HCT116 (cell line): ENCODE measurements around the gene C9orf152. TPM values are rescaled to one million over a fixed set of nuclear protein-coding genes. Genes with fewer than 3 reads are reported as not detected.

Experiments
- ATAC-seq: fragments of 200-7000 bp; cut with Tn5 transposase; 2 replicates; pipeline ENCODE4 v1.9.1; 2020; ENCODE audit warnings: mild to moderate bottlenecking, moderate library complexity
- BruUV-seq: library from RNA; stranded (reverse); fragments of 400-500 nt; replicated peaks from 2 replicates; lab custom pipeline; 2021; lab: Mats Ljungman, UMichigan
- CTCF ChIA-PET: fragments of 300-600 bp; sonication (Branson Sonifier 250); formaldehyde crosslinking; loops from one replicate; lab custom pipeline; 2021; ENCODE audit warnings: antibody characterized with exemption; lab: Charles Lee
- POLR2A ChIA-PET: fragments of 300-600, 350-600 bp; sonication (Branson Sonifier 250); formaldehyde crosslinking; loops from one replicate; lab custom pipeline; 2021; ENCODE audit warnings: antibody characterized with exemption; lab: Charles Lee
- RAD21 ChIA-PET, 2 experiments: fragments of 300-600 bp; sonication (Branson Sonifier 250); formaldehyde crosslinking; loops; one replicate each; lab custom pipeline; 2023; ENCODE audit warnings: low total read pairs in 2 of 2; ENCODE audit not compliant: uncharacterized antibody in 2 of 2, unreplicated experiment in 2 of 2, low non-redundant PET in 1 of 2; lab: Charles Lee
- DNase-seq: peaks from one replicate; pipeline ENCODE4 v3.0.0-alpha.2; 2010; ENCODE audit warnings: low read depth, low spot score
- H2AFZ ChIP-seq: fragments of 200-600 bp; shearing (Covaris generic), sonication (generic); 2 replicates; pipeline ENCODE4 v1.6.1; 2017; ENCODE audit warnings: low read depth, mixed run types, mixed read lengths, antibody characterized with exemption, low read length; ENCODE audit not compliant: poor library complexity, severe bottlenecking
- H3K27ac ChIP-seq: 2 replicates; pipeline ENCODE4 v1.5.1; 2012; ENCODE audit warnings: low read depth, low read length
- H3K27me3 ChIP-seq: fragments of 200-600 bp; sonication (generic); 2 replicates; pipeline ENCODE4 v1.6.1; 2016; ENCODE audit warnings: mixed run types, low read length, mixed read lengths; ENCODE audit not compliant: insufficient read depth
- H3K36me3 ChIP-seq, 2 experiments: fragments of 200-500 bp in 1 of 2; fragments of 200-600 bp in 1 of 2; sonication (Bioruptor generic) in 1 of 2; sonication (generic) in 1 of 2; 2 replicates each; pipeline versions ENCODE4 v1.5.1 to v1.6.1; 2014 to 2016; ENCODE audit warnings: low read length in 2 of 2, inconsistent platforms in 1 of 2, mixed read lengths in 1 of 2, mixed run types in 1 of 2; ENCODE audit not compliant: insufficient read depth in 2 of 2, control insufficient read depth in 1 of 2
- H3K4me1 ChIP-seq, 2 experiments: fragments of 200-600 bp in 1 of 2; sonication (generic) in 1 of 2; 2 replicates each; pipeline versions ENCODE4 v1.5.1 to v1.6.1; 2012 to 2017; ENCODE audit warnings: low read length in 2 of 2, inconsistent platforms in 1 of 2, mild to moderate bottlenecking in 1 of 2, mixed read lengths in 1 of 2, mixed run types in 1 of 2, moderate library complexity in 1 of 2; ENCODE audit not compliant: insufficient read depth in 2 of 2, control insufficient read depth in 1 of 2
- H3K4me2 ChIP-seq: fragments of 200-600 bp; sonication (generic); 2 replicates; pipeline ENCODE4 v1.6.1; 2017; ENCODE audit warnings: mixed run types, low read length, mixed read lengths
- H3K4me3 ChIP-seq, 2 experiments: fragments of 200-600 bp in 1 of 2; sonication (generic) in 1 of 2; replicated peaks in 1 of 2; 2 replicates each; pipeline ENCODE4 v1.5.1; 2011 to 2016; ENCODE audit warnings: low read length in 2 of 2, control low read depth in 1 of 2, low read depth in 1 of 2, mild to moderate bottlenecking in 1 of 2, mixed read lengths in 1 of 2, mixed run types in 1 of 2
- H3K79me2 ChIP-seq: fragments of 200-600 bp; sonication (generic); 2 replicates; pipeline ENCODE4 v1.6.1; 2017; ENCODE audit warnings: mild to moderate bottlenecking, mixed run types, low read length, moderate library complexity, mixed read lengths; ENCODE audit not compliant: insufficient read depth
- H3K9ac ChIP-seq: fragments of 200-600 bp; sonication (generic); 2 replicates; pipeline ENCODE4 v1.6.1; 2016; ENCODE audit warnings: low read length, mixed read lengths
- H3K9me2 ChIP-seq: fragments of 200-600 bp; sonication (generic), shearing (Covaris generic); 2 replicates; pipeline ENCODE4 v1.6.1; 2017; ENCODE audit warnings: mixed run types, mild to moderate bottlenecking, moderate library complexity; ENCODE audit not compliant: insufficient read depth
- H3K9me3 ChIP-seq, 2 experiments: fragments of 200-500 bp in 1 of 2; fragments of 200-600 bp in 1 of 2; sonication (Bioruptor generic) in 1 of 2; sonication (generic) in 1 of 2; 2 replicates each; pipeline ENCODE4 v1.6.1; 2014 to 2017; ENCODE audit warnings: low read length in 2 of 2, mixed read lengths in 2 of 2, inconsistent platforms in 1 of 2, low read depth in 1 of 2, mild to moderate bottlenecking in 1 of 2, mixed run types in 1 of 2, moderate library complexity in 1 of 2; ENCODE audit not compliant: control insufficient read depth in 1 of 2, insufficient read depth in 1 of 2
- H4K20me1 ChIP-seq: fragments of 200-600 bp; sonication (generic), shearing (Covaris generic); 2 replicates; pipeline ENCODE4 v1.6.1; 2017; ENCODE audit warnings: mixed run types, mild to moderate bottlenecking, moderate library complexity; ENCODE audit not compliant: insufficient read depth
- CEBPB ChIP-seq: IDR thresholded peaks from 2 replicates; pipeline ENCODE4 v1.6.1; 2012; ENCODE audit warnings: low read depth
- ELF1 ChIP-seq: IDR thresholded peaks from 2 replicates; pipeline ENCODE4 v1.6.1; 2012; ENCODE audit warnings: low read depth, borderline replicate concordance
- EZH2phosphoT487 ChIP-seq: fragments of 200-600 bp; IDR thresholded peaks from 2 replicates; pipeline ENCODE4 v1.6.1; 2018; ENCODE audit warnings: antibody characterized with exemption, borderline replicate concordance
- FOSL1 ChIP-seq: IDR thresholded peaks from 2 replicates; pipeline ENCODE4 v1.6.1; 2012; ENCODE audit warnings: low read depth
- JUND ChIP-seq: IDR thresholded peaks from 2 replicates; pipeline ENCODE4 v1.6.1; 2012
- SIN3A ChIP-seq: IDR thresholded peaks from 2 replicates; pipeline ENCODE4 v1.6.1; 2012; ENCODE audit warnings: low read depth
- SP1 ChIP-seq: IDR thresholded peaks from 2 replicates; pipeline ENCODE4 v1.6.1; 2012; ENCODE audit warnings: low read depth
- ZNF274 ChIP-seq: fragments of 200-500 bp; sonication (Bioruptor generic); IDR thresholded peaks from 2 replicates; pipeline ENCODE4 v1.6.1; 2014; ENCODE audit warnings: mild to moderate bottlenecking, low read depth, low read length, inconsistent platforms
- intact Hi-C: fragments of 100-400 bp; cut with micrococcal nuclease; formaldehyde crosslinking; loops from 2 replicates; pipeline ENCODE4 v1.10.0; 2022
- total RNA-seq: library from RNA; stranded (reverse); gene quantifications from one replicate; pipeline ENCODE4 v1.2.1, GENCODE V29; 2021; ENCODE audit not compliant: unreplicated experiment
- TF ChIP-seq, protein P1 (sequence below): IDR thresholded peaks from 2 replicates; pipeline ENCODE4 v1.6.1; 2012; ENCODE audit warnings: low read depth

Gene C9orf152
- total RNA-seq, 1 experiment from 2014 or later = not detected

DNA sequence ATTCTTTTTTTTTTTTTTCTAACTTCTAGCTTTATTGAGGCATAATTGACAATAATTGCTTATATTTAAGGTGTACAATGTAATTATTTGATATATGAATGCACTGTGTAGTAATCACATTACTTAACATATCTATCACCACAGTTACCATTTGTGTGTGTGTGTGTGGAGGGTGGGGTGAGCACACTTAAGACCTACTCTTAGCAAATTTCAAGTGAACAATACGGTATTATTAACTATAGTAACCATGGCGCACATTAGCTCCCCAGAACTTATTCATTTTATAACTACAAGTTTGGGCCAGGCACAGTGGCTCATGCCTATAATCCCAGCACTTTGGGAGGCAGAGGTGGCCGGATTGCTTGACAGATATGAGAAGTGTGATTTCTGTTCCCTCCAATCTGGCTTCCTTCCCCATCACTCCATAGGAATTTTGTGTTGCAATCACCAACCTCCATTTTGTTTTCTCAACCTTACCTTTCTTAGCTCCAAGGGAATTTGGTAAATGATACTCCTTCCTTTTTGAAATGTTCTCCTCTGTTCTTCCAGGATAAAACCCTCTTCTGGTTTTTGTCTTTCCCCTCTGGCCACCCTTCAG lies 33.4 kb upstream of the C9orf152 start:
- no peaks in the 10 kb centered on the region for H3K9me2 ChIP-seq
- RAD21 ChIA-PET = no interaction called here
- no peaks in the 10 kb centered on the region for H3K27me3 ChIP-seq
- BruUV-seq = no TSS peak
- peaks cover 16 to 29% of the 10 kb centered on the region in 2 experiments for H3K36me3 ChIP-seq
- no peak overlapping the region for H2AFZ ChIP-seq
- TF ChIP-seq FOSL1 (no peak), JUND (no peak), ZNF274 (no peak), ELF1 (no peak), EZH2phosphoT487 (no peak), SP1 (no peak), SIN3A (no peak), CEBPB (peak; percentile 48; the same call in 1 of the 2 replicates)
- TF ChIP-seq, protein P1, sequence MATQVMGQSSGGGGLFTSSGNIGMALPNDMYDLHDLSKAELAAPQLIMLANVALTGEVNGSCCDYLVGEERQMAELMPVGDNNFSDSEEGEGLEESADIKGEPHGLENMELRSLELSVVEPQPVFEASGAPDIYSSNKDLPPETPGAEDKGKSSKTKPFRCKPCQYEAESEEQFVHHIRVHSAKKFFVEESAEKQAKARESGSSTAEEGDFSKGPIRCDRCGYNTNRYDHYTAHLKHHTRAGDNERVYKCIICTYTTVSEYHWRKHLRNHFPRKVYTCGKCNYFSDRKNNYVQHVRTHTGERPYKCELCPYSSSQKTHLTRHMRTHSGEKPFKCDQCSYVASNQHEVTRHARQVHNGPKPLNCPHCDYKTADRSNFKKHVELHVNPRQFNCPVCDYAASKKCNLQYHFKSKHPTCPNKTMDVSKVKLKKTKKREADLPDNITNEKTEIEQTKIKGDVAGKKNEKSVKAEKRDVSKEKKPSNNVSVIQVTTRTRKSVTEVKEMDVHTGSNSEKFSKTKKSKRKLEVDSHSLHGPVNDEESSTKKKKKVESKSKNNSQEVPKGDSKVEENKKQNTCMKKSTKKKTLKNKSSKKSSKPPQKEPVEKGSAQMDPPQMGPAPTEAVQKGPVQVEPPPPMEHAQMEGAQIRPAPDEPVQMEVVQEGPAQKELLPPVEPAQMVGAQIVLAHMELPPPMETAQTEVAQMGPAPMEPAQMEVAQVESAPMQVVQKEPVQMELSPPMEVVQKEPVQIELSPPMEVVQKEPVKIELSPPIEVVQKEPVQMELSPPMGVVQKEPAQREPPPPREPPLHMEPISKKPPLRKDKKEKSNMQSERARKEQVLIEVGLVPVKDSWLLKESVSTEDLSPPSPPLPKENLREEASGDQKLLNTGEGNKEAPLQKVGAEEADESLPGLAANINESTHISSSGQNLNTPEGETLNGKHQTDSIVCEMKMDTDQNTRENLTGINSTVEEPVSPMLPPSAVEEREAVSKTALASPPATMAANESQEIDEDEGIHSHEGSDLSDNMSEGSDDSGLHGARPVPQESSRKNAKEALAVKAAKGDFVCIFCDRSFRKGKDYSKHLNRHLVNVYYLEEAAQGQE = no peak
- DNase-seq (no peak), ATAC-seq (peak; percentile 43; the same call in 1 of the 2 replicates)
- H3K9ac ChIP-seq = no peak overlapping the region
- CTCF ChIA-PET = no interaction called here
- peaks cover 19% of the 10 kb centered on the region for H3K79me2 ChIP-seq
- H3K27ac ChIP-seq = no peak overlapping the region
- no peak overlapping the region for H3K4me3 ChIP-seq
- no peaks in the 10 kb centered on the region for H3K4me1 ChIP-seq
- POLR2A ChIA-PET = interaction anchor here (1.4 kb wide), 1 partner anchor 15 kb away, joined by 4 read pairs; the partner anchor contains the start of gene TXN
- intact Hi-C loops = no loop called here
- no peak overlapping the region for H3K4me2 ChIP-seq
- H4K20me1 ChIP-seq = peaks cover 25% of the 10 kb centered on the region; the same call in 1 of the 2 replicates
- no peaks in the 10 kb centered on the region for H3K9me3 ChIP-seq
